HCEC 1CT (cell line): ENCODE data around the gene TTLL1.
"Not testable (repeated sequence)": the region's sequence is repeated elsewhere in the genome, so short reads cannot be mapped to it uniquely, and the experiment has no call there.

ENCODE experiments used
- DNase-seq: peaks from one replicate; pipeline ENCODE4 v3.0.0-alpha.2; 2017

Gene TTLL1

DNA sequence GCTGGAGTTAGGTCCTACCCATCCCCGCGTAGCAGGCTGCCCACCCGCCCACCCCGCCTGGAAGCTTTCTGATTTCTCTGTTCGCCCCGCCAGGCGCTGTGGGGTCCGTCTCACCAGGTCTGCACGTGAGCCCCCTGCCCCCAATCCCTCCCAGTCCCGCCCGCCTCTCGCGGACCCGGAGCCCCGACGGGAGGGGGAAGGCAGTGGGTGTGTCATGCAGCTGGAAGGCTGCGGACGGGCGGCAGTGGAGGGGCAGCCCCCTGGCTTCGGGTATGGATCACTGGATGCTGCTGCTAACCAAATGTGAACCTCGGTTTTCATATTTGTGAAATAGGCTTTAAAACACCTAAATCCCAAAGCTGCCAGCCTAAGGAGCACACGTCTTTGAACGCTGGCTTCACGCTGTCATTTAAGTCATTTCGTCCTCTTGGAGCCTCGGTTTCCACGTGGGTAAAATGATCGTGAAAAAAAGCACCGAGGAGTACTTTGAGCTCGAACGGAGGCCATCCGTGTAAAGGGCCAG lies 20.8 kb upstream of the TTLL1 start:
- no peak for DNase-seq

DNA sequence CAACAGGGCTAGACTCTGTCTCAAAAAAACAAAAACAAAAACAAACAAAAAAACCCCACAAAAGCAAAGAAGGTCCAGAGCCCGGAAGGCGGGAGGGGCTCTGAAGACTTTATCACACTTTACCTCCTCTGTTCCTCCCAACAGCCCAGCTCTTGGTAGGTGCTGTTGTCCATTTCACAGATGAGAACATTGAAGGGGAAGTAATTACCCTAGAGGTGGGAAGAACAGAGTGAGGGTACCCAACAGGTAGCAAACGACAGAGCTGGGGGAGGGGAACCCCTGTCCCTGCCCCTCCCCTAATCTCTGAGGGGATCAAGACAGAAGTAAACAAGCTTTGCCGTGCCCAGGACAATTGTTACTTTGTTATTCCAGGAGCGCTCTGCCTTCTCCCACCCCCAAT lies 20.3 kb upstream of the TTLL1 start:
- no peak for DNase-seq

DNA sequence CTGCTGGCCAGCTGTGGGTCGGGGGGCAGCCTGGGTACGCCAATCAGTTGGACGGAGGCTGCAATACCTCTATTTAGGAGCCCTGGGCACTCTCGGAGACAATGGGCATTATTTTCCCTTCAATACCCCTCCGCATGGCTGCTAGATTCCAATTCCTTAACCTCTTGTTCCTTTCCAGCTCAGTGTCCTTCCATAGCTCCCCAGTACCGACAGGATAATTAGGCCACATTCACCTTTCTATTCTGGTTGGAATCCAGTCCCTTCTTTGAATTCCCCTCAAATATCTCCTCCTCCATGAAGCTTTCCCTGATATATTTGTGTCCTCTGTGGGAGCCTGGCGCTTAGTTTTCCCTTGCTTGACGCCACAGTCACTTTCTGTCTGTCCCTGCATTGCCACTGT lies 17.1 kb upstream of the TTLL1 start:
- DNase-seq, result no peak

DNA sequence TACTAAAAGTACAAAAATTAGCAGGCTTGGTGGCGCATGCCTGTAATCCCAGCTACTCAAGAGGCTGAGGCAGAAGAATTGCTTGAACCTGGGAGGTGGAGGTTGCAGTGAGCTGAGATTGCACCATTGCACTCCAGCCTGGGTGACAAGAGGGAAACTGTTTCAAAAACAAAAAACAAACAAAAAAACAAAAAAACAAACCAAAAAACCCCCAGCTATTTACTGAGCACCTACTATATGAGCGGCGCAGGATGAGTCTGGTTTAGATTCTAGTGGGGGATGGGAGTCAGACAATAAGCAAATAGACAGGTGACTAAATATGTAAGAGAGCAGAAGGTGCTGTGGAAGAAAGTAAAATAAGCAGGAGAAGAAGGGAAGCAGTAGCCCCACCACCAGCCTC lies 15.8 kb upstream of the TTLL1 start:
- DNase-seq, result not testable (repeated sequence)

DNA sequence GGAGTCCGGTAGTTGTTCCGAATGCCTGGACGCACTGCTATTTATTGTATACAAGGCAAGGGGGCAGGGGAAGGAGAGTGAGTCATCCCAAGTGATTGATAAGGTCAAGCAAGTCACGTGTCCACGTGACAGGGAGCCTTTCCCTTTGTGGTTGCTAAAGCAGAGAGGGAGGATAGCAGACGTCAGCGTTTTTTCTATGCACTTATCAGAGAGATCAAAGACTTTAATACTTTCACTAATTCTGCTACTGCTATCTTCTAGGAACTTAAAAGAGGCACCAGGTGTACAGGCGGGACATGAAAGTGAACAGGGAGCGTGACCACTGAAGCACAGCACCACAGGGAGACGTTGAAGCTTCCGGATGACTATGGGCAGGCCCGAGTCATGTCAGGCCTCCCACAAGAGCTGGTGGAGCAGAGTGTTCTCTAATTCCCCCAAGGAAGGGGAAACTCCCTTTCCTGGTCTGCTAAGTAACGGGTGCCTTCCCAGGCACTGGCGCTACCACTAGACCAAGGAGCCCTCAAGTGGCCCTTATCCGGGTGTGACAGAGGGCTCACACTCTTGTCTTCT lies 14.9 kb upstream of the TTLL1 start:
- DNase-seq, result not testable (repeated sequence)

DNA sequence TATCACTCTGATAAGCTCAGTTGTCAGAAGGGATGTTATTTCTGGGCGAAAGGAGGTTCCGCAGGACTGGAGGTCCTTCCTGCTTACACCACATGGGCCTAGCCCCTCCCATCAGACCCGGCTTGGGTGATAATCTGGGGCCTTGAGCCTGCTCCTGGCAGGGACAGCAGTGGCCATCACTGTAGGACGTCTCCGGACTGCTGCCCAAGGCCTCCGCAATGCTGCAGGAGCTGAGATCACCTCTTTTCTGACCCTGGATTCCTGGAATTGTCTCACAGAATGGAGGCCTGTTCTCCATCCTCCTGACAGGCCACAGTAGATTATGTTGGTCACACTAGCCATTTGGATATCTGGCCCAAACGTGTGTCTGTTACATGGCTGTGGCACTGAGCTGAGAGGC lies 12.1 kb upstream of the TTLL1 start:
- DNase-seq, result no peak

DNA sequence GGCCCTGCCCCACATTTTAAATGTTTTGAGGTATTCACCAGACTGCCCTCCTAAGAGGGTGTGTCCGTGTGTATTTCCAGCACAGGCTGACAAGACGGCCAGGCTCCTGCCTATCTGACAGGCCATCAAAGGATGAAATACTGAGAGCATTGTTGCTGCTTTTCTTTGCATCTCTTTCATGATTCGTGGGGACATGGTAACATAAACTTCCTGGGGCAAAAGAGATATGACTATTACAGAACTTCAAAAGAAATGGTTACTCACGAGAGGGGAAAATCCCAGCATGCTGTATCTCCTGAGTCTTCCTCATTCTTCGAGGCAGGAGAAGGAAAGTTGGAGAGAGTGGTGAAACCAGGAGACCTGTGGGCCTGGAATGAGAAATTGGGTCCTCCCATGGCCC lies 11.0 kb upstream of the TTLL1 start:
- DNase-seq, result no peak

DNA sequence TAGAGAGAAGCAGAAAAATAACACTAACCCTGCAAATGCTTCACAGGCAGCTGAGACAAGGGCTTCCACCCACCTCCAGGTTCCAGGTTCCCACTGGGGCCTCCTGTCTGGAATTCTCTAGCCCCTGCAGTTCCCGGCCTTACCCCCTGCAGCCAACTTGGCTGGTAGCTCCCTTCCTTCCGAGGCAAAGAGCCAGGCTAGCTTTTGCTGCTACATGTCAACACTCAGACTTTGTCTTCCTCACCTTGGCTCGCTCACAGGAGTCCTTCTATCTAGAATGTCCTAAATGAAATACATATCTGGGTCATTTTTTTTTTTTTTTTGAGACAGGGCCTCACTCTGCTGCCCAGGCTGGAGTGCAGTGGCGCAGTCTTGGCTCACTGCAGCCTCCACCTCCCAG lies 9.9 kb upstream of the TTLL1 start:
- DNase-seq, result no peak

DNA sequence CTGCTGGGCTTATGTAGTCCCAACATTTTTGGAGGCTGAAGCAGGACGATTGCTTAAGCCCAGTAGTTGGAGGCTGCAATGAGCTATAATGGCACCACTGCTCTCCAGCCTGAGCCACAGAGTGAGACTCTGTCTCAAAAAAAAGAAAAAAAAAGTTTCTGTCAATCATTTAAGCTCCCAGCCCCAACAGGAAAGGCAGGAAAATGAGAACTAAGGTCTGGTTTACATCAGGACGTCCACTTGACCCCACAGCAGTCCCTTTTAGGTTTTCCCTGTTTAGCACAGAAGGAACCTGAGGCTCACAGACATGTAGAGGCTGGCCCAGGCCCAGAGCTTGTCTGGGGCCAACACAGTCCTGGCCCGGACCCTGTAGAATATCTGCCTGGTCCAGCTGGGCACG lies 9.2 kb upstream of the TTLL1 start:
- no peak for DNase-seq

DNA sequence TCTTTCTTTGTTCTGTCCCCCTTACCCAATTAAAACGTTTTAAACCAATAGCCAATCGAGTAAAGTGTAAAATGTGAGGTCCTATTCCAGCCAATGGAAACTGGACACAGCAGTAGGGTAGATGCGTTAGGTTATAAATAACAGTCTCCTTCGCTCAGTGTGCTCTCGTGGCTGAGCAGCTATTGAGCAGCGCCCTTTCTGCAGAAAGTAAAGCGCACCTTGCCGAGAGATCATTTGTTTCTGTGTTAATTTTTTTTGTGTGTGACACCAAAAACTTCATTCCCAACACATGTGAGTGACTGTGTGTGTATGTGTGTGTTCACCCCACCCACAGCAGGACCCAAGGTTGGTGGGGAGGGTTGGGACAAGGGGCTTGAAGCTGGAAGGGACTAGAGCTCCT lies 7.2 kb upstream of the TTLL1 start:
- DNase-seq, result no peak

DNA sequence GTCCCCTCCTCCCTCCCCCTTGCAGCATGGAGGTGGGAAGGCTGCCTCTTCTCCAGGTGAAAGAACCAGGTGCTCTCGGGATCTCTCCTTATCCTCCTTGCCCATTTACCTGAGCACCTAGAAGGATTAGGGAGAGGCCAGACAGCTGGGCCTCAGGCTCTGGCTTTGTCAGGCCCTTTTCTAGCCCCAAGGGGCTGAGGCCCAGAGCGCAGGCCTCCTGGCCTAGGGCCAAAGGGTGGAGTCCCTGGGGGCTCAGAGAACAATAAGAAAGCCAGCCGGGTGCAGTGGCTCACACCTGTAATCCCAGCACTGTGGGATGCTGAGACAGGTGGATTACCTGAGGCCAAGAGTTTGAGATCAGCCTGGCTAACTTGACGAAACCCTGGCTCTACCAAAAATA lies 5.4 kb upstream of the TTLL1 start:
- no peak for DNase-seq

DNA sequence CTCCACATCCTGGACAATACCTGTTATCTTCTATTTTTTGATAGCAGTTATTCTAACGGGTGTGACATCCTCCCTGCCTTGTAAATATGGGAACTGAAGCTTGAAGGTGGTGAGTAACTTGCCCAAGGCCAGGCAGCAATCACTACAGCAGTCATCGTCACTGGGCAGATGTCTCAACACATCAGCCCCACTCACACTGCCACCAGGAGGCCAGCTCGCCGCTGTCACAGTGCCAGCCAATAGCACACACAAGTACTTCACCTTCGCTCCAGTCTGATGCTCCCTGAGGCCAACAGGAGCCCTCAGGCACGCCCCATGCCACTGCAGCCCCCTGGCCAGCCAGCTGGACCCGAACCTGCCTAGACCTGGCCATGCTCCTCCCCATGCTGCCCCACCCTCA lies 4.9 kb upstream of the TTLL1 start:
- DNase-seq, result no peak

DNA sequence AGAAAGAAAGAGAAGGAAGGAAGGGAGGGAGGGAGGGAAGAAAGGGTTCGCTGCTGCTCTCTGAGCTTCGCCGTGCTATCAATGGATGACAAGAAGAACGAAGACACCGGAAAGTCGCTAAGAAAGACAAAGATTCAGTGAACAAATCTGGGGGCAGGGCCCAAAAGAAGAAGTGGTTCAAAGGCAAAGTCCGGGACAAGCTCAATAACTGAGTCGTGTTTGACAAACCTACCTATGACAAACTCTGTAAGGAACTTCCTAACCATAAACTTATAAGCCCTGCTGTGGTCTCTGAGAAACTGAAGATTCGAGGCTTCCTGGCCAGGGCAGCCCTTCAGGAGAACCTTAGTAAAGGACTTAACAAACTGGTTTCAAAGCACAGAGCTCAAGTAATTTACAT lies 2.9 kb upstream of the TTLL1 start:
- DNase-seq, result no peak

DNA sequence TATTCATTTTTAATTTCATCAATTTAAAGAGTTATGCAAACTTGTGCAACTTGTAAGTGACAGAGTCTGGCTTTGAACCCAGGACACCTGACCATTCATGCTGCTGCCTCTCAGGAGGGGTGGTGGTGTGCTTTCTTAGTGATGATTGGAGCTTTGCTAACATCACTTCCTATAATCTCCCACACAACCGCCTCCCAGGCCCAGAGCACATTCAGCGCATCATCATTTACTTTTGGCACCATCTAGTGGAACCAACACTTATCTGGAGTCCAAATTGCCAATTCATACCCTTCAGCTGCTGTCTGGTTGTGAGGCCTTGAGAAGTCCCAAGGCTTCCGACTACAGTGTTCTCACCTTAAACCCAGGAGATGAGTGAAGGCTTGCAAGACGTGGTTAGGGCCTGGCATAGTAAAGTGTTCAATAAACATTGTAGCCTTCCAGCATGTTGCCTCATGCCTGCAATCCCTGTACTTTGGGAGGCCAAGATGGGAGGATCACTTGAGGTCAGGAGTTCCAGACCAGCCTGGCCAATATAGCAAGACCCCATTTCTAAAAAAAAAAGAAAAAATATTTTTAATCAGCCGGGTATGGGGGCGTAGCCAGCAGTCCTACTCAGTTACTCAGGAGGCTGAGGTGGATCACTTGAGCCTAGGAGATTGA lies 1.1 kb upstream of the TTLL1 start:
- DNase-seq, result peak; percentile 92

DNA sequence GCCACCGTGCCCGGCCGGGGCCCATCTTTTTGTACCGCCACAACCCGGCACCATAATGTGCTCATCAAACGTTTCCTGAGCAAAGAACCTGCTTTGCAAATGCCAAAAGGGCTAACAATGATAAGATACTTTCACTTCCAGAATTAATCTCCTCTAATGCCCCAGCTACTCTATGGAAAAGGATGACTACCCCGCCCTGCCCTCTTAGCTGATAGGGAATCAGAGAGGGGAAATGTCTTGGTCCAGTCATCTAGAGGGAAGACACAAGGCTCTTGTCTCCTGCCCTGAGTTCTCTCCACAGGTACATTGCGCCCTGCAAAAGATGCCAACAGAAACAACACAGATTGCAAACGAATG lies 586 bp downstream of the TTLL1 start:
- no peak for DNase-seq

DNA sequence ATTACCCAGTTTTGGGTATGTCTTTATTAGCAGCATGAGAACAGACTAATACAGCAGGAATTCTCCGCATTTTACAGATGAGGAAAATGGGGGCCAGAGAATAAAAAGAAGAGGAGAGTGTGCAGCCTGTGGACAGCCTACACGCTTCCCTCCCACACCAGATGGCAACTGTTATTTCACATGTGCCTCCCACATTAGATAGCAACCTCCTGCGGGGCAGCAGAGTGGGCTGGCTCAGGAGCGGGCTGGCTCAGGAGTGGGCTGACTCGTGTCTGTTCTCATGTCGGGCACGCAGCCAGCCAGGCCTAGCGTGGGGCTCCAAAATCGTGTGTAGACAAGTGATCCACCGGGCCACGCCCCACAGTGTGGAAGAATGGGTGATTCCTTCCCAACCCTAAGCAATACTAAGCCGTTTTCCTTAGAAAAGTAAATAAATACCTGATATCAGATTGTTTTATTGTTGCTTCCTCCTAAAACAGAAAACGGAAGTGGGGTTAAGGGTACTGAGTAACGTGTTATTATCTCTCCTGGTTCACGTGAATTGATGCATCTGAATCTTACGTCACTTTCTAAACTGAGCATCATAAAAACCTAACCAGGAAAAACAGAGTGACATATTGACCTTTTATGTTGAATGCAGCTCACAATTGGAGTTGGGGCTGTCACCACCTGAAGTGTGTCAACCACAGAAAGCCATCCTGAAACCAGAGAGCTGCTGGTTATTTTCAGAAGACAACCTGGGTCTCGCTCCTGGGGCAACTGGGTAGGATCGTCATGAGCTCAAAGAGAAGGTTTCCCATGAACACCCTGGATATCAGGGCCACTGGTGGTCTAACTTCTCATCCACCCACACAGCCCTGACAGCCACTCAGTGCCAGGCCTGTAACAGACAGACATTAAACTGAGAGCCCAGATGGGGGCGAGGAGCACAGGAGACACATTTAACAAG lies 3.3 kb downstream of the TTLL1 start:
- no peak for DNase-seq

DNA sequence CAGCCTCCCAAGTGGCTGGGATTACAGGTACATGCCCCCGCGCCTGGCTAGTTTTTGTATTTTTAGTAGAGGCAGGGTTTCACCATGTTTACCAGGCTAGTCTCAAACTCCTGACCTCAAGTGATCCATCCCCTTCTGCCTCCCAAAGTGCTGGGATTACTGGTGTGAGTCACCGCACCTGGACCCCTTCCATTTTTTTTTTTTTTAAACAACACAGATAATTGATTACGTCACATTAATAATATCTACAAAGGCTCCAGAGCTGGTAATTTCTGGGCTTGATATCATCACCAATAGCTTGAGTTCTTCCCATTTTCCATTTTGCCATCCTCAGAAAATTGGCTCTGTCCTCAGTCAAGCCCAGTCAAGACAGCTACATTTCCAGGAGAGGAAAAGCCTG lies 7.2 kb downstream of the TTLL1 start:
- peak; percentile 49 for DNase-seq

DNA sequence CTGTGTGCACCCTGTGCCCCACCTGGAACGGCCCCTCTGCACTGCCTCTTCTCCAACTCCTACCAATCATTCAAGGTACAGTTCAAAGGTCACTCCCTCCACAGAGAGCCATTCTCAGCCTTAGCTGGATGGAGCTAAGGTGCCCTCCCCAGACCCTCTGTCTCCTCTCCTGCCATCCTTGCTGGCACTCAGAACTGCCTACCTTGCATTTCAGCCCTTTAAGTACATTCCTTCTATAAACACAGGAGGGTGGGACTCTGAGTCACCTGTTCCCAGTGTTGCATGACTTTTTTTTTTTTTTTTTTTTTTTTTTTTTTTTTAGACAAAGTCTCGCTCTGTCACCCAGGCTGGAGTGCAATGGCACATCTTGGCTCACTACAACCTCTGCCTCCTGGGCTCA lies 8.6 kb downstream of the TTLL1 start:
- peak; percentile 10 for DNase-seq

DNA sequence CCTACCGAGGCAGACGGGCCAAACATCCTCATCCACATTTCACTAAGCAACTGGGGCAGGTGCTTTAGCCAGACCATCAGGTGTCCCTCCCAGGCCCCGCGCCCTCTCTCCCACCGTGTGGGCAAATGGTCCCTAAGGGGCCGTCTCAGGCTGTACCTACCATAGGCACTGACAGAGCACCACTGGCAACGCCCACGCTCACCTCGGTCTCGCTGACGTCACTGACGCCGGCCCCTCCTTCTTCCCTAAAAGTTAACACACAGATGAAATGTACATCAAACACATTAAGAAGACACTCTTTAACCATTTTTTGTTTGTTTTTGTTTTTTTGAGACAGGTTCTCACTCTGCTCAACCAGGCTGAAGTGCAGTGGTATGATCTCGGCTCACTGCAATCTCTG lies 9.4 kb downstream of the TTLL1 start:
- no peak for DNase-seq

DNA sequence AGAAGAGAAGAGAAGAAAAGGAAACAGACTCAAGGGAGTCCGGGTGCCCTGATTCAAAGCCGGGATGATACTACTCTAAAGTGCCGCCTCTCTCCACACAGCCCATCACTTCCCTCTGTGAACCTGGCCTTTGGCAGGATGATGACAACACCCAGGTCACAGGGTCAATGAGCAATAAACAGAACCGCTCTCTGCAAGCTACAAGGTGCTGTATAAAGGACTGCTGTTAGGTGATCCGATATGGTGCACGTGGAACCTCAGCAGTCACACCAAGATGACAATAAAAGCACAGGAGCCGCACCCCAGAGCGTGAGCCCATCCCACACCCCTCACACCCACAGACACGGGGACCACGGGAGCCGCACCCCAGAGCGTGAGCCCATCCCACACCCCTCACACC lies 10.7 kb downstream of the TTLL1 start:
- DNase-seq, result no peak

DNA sequence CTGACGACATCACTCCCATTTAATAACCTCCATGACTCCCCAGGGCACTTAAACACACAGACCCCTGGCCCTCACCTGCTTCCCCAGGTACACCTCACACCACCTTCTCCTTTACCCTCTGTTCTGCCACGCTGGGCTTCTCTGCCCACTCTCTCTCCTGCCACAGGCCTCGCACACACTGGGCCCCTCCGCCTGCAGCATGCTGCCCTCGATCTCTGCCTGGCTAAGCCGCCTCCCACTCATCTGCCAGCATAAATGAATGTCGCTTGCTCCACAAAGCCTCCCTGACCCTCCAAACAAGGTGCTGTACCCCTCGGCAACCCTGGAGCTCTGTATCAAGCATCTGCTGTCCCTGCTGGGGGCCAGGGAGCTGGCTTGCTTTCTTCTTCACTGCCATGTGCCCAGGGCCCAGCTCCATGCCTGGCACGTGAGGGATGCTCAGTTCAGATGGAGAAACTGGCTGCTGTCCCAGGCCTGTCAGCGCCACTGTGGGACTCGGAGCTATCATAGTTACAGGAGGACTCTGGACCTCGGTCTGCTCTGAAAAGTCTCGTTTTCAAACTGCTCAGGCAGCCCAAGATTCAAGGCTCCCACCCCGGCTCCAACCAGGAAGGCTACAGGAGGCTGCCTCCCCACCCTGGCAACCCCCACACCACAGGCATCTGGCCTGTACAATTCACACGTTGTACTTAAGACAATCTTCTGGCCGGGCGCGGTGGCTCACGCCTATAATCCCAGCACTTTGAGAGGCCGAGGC lies 11.9 kb downstream of the TTLL1 start:
- no peak for DNase-seq

DNA sequence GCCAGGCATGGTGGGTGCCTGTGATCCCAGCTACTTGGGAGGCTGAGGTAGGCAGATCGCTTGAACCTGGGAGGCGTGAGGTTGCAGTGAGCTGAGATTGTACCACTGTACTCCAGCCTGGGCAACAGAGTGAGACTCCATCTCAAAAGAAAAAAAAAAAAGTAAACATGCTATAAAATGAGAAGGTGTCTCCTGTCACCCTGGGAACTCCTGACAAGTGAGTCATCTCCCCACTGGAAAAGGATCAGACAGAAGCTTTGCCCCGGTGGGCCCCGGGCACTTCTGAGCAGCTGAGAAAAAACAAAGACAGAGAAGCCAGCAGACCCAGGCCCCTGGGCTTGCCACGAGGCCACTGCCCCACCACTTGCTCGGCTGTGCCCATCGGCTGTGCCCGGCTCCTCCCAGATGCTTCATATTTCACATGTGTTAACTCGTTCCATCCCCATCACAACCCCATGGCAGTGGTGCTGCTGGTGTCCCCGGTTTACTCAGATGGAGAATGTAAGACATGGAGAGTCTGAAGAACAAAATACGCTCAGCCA lies 22.3 kb downstream of the TTLL1 start:
- DNase-seq, result peak; percentile 68

DNA sequence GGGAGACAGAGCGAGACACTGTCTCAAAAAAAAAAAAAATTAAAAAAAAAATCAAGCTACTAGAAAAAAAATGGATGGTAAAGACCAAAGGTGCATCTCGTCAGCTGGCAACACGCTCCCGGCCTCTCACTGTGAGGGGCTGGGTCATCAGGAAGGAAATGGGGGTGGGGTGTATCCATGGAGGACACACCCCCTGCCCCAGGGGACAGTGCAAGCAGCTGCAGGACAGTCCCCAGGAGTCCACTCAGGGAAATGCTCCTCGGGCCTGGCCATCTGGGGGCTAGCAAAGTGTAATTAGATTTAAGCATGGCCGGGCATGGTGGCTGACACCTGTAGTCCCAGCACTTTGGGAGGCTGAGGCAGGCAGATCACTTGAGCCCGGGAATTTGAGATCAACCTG lies 23.1 kb downstream of the TTLL1 start:
- no peak for DNase-seq
